IMR-90 (cell line): ENCODE data around the gene CEP95. TPM values are rescaled to one million over a fixed set of nuclear protein-coding genes. Genes with fewer than 3 reads are reported as not detected.
"Not testable (repeated sequence)": the region's sequence is repeated elsewhere in the genome, so short reads cannot be mapped to it uniquely, and the experiment has no call there.

Experiments
- ATAC-seq: fragments of 200-7000 bp; cut with Tn5 transposase; 2 replicates; pipeline ENCODE4 v1.9.1; 2020; ENCODE audit warnings: low read depth, mild to moderate bottlenecking, moderate library complexity
- BruUV-seq: library from RNA; stranded (reverse); fragments of 400-500 nt; replicated peaks from 2 replicates; lab custom pipeline; 2021; lab: Mats Ljungman, UMichigan
- CTCF ChIA-PET: fragments of 300-600 bp; formaldehyde crosslinking; extraction: SDS; loops from one replicate; lab custom pipeline; 2021; ENCODE audit warnings: antibody characterized with exemption; lab: Yijun Ruan, JAX
- POLR2A ChIA-PET: fragments of 300-600 bp; sonication (Branson Sonifier 250); formaldehyde crosslinking; loops from one replicate; lab custom pipeline; 2022; ENCODE audit warnings: antibody characterized with exemption; ENCODE audit not compliant: unreplicated experiment; lab: Charles Lee
- DNase-seq: peaks from one replicate; pipeline ENCODE4 v3.0.0; 2013
- H2AFZ ChIP-seq: replicated peaks from 2 replicates; pipeline ENCODE3; 2013; ENCODE audit warnings: low read length, mild to moderate bottlenecking; ENCODE audit not compliant: poor library complexity
- H2AK5ac ChIP-seq: 2 replicates; pipeline ENCODE4 v1.6.1; 2013; ENCODE audit warnings: low read depth, low read length, inconsistent platforms
- H2AK9ac ChIP-seq: replicated peaks from 2 replicates; pipeline ENCODE3; 2013; ENCODE audit warnings: mild to moderate bottlenecking, low read depth, low read length, moderate library complexity; ENCODE audit not compliant: poor library complexity
- H2BK120ac ChIP-seq: 2 replicates; pipeline ENCODE4 v1.6.1; 2013; ENCODE audit warnings: low read depth, low read length, inconsistent platforms
- H2BK15ac ChIP-seq: 3 replicates; pipeline ENCODE4 v1.6.1; 2013; ENCODE audit warnings: low read depth, low read length, inconsistent platforms
- H2BK20ac ChIP-seq: 2 replicates; pipeline ENCODE4 v1.6.1; 2013; ENCODE audit warnings: low read depth, mild to moderate bottlenecking, inconsistent platforms, low read length, moderate library complexity
- H2BK5ac ChIP-seq: 2 replicates; pipeline ENCODE4 v1.6.1; 2013; ENCODE audit warnings: mild to moderate bottlenecking, low read depth, low read length, inconsistent platforms; ENCODE audit not compliant: poor library complexity, severe bottlenecking
- H3K14ac ChIP-seq: replicated peaks from 2 replicates; pipeline ENCODE4 v1.6.1; 2013; ENCODE audit warnings: low read depth, low read length, inconsistent platforms
- H3K18ac ChIP-seq: 2 replicates; pipeline ENCODE4 v1.6.1; 2013; ENCODE audit warnings: low read depth, low read length, control low read depth
- H3K23ac ChIP-seq: 2 replicates; pipeline ENCODE4 v1.6.1; 2013; ENCODE audit warnings: low read depth, low read length, inconsistent platforms
- H3K27ac ChIP-seq: 2 replicates; pipeline ENCODE4 v1.5.1; 2013; ENCODE audit warnings: mild to moderate bottlenecking, control low read depth, low read length; ENCODE audit not compliant: insufficient read depth
- H3K27me3 ChIP-seq: 2 replicates; pipeline ENCODE4 v1.6.1; 2013; ENCODE audit warnings: low read length; ENCODE audit not compliant: control insufficient read depth, insufficient read depth
- H3K36me3 ChIP-seq: 2 replicates; pipeline ENCODE4 v1.6.1; 2013; ENCODE audit warnings: low read length, mixed read lengths; ENCODE audit not compliant: control insufficient read depth, insufficient read depth
- H3K4ac ChIP-seq: 2 replicates; pipeline ENCODE4 v1.6.1; 2013; ENCODE audit warnings: low read depth, low read length, inconsistent platforms
- H3K4me1 ChIP-seq: 2 replicates; pipeline ENCODE4 v1.6.1; 2013; ENCODE audit warnings: low read length, mixed read lengths; ENCODE audit not compliant: control insufficient read depth, insufficient read depth
- H3K4me2 ChIP-seq: 2 replicates; pipeline ENCODE4 v1.6.1; 2013; ENCODE audit warnings: low read depth, mild to moderate bottlenecking, control low read depth, low read length, moderate library complexity
- H3K4me3 ChIP-seq: 2 replicates; pipeline ENCODE4 v1.5.1; 2013; ENCODE audit warnings: low read depth, mild to moderate bottlenecking, control low read depth, low read length, moderate library complexity; ENCODE audit not compliant: insufficient read depth
- H3K56ac ChIP-seq: 2 replicates; pipeline ENCODE4 v1.6.1; 2013; ENCODE audit warnings: low read length, inconsistent platforms; ENCODE audit not compliant: insufficient read depth; ENCODE audit errors: extremely low read depth
- H3K79me1 ChIP-seq, 2 experiments: 2 replicates each; pipeline ENCODE4 v1.6.1; 2013; ENCODE audit warnings: low read length in 2 of 2, inconsistent platforms in 1 of 2, low read depth in 1 of 2
- H3K9ac ChIP-seq: 2 replicates; pipeline ENCODE4 v1.6.1; 2013; ENCODE audit warnings: low read depth, low read length, control low read depth
- H3K9me1 ChIP-seq: 2 replicates; pipeline ENCODE4 v1.6.1; 2013; ENCODE audit warnings: low read length, inconsistent platforms; ENCODE audit not compliant: insufficient read depth
- H3K9me3 ChIP-seq: 2 replicates; pipeline ENCODE4 v1.6.1; 2013; ENCODE audit warnings: low read length; ENCODE audit not compliant: control insufficient read depth, insufficient read depth
- H4K20me1 ChIP-seq: 2 replicates; pipeline ENCODE4 v1.6.1; 2013; ENCODE audit warnings: low read length, inconsistent platforms; ENCODE audit not compliant: insufficient read depth
- H4K5ac ChIP-seq: 2 replicates; pipeline ENCODE4 v1.6.1; 2013; ENCODE audit warnings: mild to moderate bottlenecking, low read depth, low read length, control low read depth
- H4K8ac ChIP-seq, 2 experiments: 2 replicates each; pipeline ENCODE4 v1.6.1; 2013; ENCODE audit warnings: low read depth in 2 of 2, low read length in 2 of 2, control low read depth in 1 of 2, inconsistent platforms in 1 of 2
- H4K91ac ChIP-seq: 2 replicates; pipeline ENCODE4 v1.6.1; 2013; ENCODE audit warnings: low read depth, low read length, inconsistent platforms; ENCODE audit not compliant: insufficient read depth
- WGBS, 2 experiments: methylation state at CpG; one replicate each; pipeline versions ENCODE4 v1.1.5 to v1.1.7; 2013; ENCODE audit warnings: missing lambda C conversion rate in 2 of 2; ENCODE audit not compliant: insufficient read length in 1 of 2; ENCODE audit errors: extremely low coverage in 2 of 2; 5-methylcytosine and 5-hydroxymethylcytosine counted together
- dilution Hi-C: fragments of 300-500 bp; cut with HindIII; formaldehyde crosslinking; loops from one replicate; pipeline ENCODE4 v1.14.3; 2018; ENCODE audit warnings: low sequenced_read_pairs; ENCODE audit not compliant: unreplicated experiment
- in situ Hi-C: fragments of 300-500 bp; cut with MboI; formaldehyde crosslinking; loops from 3 replicates; pipeline ENCODE4 v1.14.3; 2019; ENCODE audit warnings: low sequenced_read_pairs, inconsistent platforms, mixed read lengths
- intact Hi-C: fragments of 100-400 bp; cut with micrococcal nuclease; formaldehyde crosslinking; loops from 2 replicates; pipeline ENCODE4 v1.10.0; 2022
- polyA plus RNA-seq, 3 experiments: library from polyadenylated mRNA; depleted of rRNA; stranded (reverse); fragments of >200 nt; gene quantifications; 2 replicates each; pipeline ENCODE4 v1.2.3, GENCODE V29; 2012; ENCODE audit warnings: low replicate concordance in 1 of 3
- total RNA-seq: library from RNA; depleted of rRNA; stranded (reverse); fragments of >200 nt; gene quantifications from 2 replicates; pipeline ENCODE4 v1.2.3, GENCODE V29; 2012

Gene CEP95
- total and polyA plus RNA-seq, 2 of the 4 experiments (the other 2 are of a cell fraction) = 6.1 to 13.6 TPM

DNA sequence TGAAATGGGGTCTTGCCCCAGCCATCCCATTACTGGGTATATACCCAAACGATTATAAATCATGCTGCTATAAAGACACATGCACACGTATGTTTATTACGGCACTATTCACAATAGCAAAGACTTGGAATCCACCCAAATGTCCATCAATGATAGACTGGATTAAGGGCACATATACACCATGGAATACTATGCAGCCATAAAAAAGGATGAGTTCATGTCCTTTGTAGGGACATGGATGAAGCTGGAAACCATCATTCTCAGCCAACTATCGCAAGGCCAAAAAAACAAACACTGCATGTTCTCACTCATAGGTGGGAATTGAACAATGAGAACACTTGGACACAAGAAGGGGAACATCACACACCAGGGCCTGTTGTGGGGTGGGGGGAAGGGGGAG is 70.2 kb downstream of the CEP95 start:
- H3K14ac ChIP-seq, H3K4ac ChIP-seq, POLR2A ChIA-PET, H3K4me3 ChIP-seq, H3K18ac ChIP-seq, H4K5ac ChIP-seq, H4K91ac ChIP-seq, H2AFZ ChIP-seq, H2BK5ac ChIP-seq, H3K23ac ChIP-seq, H2AK9ac ChIP-seq, intact Hi-C loops, H3K4me1 ChIP-seq, in situ Hi-C loops, H3K9ac ChIP-seq, H2BK15ac ChIP-seq, H3K27me3 ChIP-seq, H3K9me1 ChIP-seq, DNase-seq, CTCF ChIA-PET, H3K9me3 ChIP-seq, H2AK5ac ChIP-seq, H3K27ac ChIP-seq, H2BK120ac ChIP-seq, H2BK20ac ChIP-seq, ATAC-seq, H4K8ac ChIP-seq, H3K4me2 ChIP-seq, H3K56ac ChIP-seq, BruUV-seq, dilution Hi-C loops: not testable (repeated sequence)
- Histone ChIP-seq H4K20me1 (peaks cover 83% of the 10 kb centered on the region), H3K36me3 (peaks cover 44% of the 10 kb centered on the region), H3K79me1 (peaks cover 32 to 66% of the 10 kb centered on the region in 2 experiments)
- no CpG with 5 or more reads among the region's 4 CpGs for WGBS, 2 experiments
